Hepatocyte (in vitro differentiated cells): ENCODE data around the gene MRPL19. TPM values are rescaled to one million over a fixed set of nuclear protein-coding genes. Genes with fewer than 3 reads are reported as not detected.

ENCODE experiments used
- DNase-seq: peaks from one replicate; pipeline ENCODE4 v3.0.0-alpha.2; 2016; ENCODE audit warnings: low spot score
- H2AFZ ChIP-seq: fragments of 200-600 bp; sonication (generic); 2 replicates; pipeline ENCODE4 v1.6.0; 2016; ENCODE audit warnings: antibody characterized with exemption, mild to moderate bottlenecking
- H3K27ac ChIP-seq: fragments of 200-600 bp; sonication (generic); 2 replicates; pipeline ENCODE4 v1.5.1; 2016; ENCODE audit warnings: mild to moderate bottlenecking
- H3K27me3 ChIP-seq: fragments of 200-600 bp; sonication (generic); 2 replicates; pipeline ENCODE4 v1.6.1; 2016
- H3K36me3 ChIP-seq: fragments of 200-600 bp; sonication (generic); replicated peaks from 2 replicates; pipeline ENCODE4 v1.5.1; 2016; ENCODE audit warnings: low read depth; ENCODE audit not compliant: insufficient read depth
- H3K4me1 ChIP-seq: fragments of 200-600 bp; sonication (generic); 2 replicates; pipeline ENCODE4 v1.5.1; 2016; ENCODE audit warnings: mild to moderate bottlenecking, moderate library complexity; ENCODE audit not compliant: insufficient read depth
- H3K4me2 ChIP-seq: fragments of 200-600 bp; sonication (generic); 2 replicates; pipeline ENCODE4 v1.6.0; 2016
- H3K4me3 ChIP-seq: fragments of 200-600 bp; sonication (generic); 2 replicates; pipeline ENCODE4 v1.5.1; 2016; ENCODE audit warnings: mild to moderate bottlenecking
- H3K79me2 ChIP-seq: fragments of 200-600 bp; sonication (generic); 2 replicates; pipeline ENCODE4 v1.6.0; 2017; ENCODE audit warnings: mild to moderate bottlenecking
- H3K9me2 ChIP-seq: fragments of 200-600 bp; sonication (generic); replicated peaks from 2 replicates; pipeline ENCODE4 v1.6.0; 2017; ENCODE audit warnings: mild to moderate bottlenecking; ENCODE audit not compliant: insufficient read depth
- H3K9me3 ChIP-seq: fragments of 200-600 bp; sonication (generic); 2 replicates; pipeline ENCODE4 v1.5.1; 2016; ENCODE audit warnings: low read depth, mild to moderate bottlenecking
- H4K20me1 ChIP-seq: fragments of 200-600 bp; sonication (generic); 2 replicates; pipeline ENCODE4 v1.6.0; 2016; ENCODE audit warnings: mild to moderate bottlenecking; ENCODE audit not compliant: insufficient read depth, poor library complexity, severe bottlenecking
- EZH2 ChIP-seq: fragments of 200-600 bp; sonication (generic); IDR thresholded peaks from 2 replicates; pipeline ENCODE4 v1.6.1; 2016; ENCODE audit warnings: antibody characterized with exemption, mild to moderate bottlenecking, borderline replicate concordance
- EZH2phosphoT487 ChIP-seq: fragments of 200-600 bp; sonication (generic); IDR thresholded peaks from one replicate; pipeline ENCODE4 v1.6.1; 2018; ENCODE audit warnings: antibody characterized with exemption, mild to moderate bottlenecking, low read depth, moderate library complexity; ENCODE audit not compliant: unreplicated experiment, severe bottlenecking
- WGBS: methylation state at CpG from one replicate; pipeline ENCODE4 v1.1.6; 2016; ENCODE audit warnings: low lambda C conversion rate; ENCODE audit errors: missing lambda C conversion rate; 5-methylcytosine and 5-hydroxymethylcytosine counted together
- polyA plus RNA-seq: library from polyadenylated mRNA; unstranded; fragments of >200 nt; fragmentation: Nextera tagmentation; extraction: Ambion mirVana; gene quantifications from 2 replicates; pipeline ENCODE4 v1.2.1, GENCODE V29; 2016
- total RNA-seq: library from RNA; depleted of rRNA; stranded (reverse); fragments of >200 nt; gene quantifications from 2 replicates; pipeline ENCODE4 v1.2.3, GENCODE V29; 2014
- TF ChIP-seq, protein P1 (sequence below): fragments of 200-600 bp; sonication (generic); IDR thresholded peaks from 2 replicates; pipeline ENCODE4 v1.5.1; 2016; ENCODE audit warnings: antibody characterized with exemption, mild to moderate bottlenecking; ENCODE audit not compliant: poor library complexity

Gene MRPL19
- total and polyA plus RNA-seq, 2 experiments from 2014 or later = 47.9 to 68.7 TPM

DNA sequence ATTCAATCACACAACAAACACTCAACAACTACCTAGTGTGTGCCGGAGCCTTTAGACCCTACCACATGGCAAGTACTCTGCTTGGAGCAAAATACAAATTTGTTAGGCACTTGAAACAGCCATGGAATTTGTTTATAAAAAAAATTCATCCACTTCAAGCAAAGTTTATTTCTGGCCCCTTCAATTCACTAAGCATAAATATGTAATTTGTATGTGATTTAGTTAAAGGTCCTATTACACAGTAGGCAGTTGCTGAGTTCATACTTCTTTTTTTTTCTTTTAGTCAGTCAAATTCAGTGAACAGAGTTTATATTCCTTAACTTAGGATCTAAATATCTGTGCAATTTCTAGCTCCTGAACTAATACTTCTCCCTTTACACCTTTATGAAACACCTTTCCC lies 41.6 kb downstream of the MRPL19 start:
- TF ChIP-seq EZH2phosphoT487 (no peak), EZH2 (no peak)
- TF ChIP-seq, protein P1, sequence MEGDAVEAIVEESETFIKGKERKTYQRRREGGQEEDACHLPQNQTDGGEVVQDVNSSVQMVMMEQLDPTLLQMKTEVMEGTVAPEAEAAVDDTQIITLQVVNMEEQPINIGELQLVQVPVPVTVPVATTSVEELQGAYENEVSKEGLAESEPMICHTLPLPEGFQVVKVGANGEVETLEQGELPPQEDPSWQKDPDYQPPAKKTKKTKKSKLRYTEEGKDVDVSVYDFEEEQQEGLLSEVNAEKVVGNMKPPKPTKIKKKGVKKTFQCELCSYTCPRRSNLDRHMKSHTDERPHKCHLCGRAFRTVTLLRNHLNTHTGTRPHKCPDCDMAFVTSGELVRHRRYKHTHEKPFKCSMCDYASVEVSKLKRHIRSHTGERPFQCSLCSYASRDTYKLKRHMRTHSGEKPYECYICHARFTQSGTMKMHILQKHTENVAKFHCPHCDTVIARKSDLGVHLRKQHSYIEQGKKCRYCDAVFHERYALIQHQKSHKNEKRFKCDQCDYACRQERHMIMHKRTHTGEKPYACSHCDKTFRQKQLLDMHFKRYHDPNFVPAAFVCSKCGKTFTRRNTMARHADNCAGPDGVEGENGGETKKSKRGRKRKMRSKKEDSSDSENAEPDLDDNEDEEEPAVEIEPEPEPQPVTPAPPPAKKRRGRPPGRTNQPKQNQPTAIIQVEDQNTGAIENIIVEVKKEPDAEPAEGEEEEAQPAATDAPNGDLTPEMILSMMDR = no peak
- no peak for DNase-seq
- H3K79me2 ChIP-seq = no peaks in the 10 kb centered on the region
- no peaks in the 10 kb centered on the region for H3K36me3 ChIP-seq
- no peak overlapping the region for H2AFZ ChIP-seq
- 100% methylated on average over 1 of the region's 1 CpG for WGBS
- no peaks in the 10 kb centered on the region for H3K9me3 ChIP-seq
- H3K27ac ChIP-seq = no peak overlapping the region
- no peaks in the 10 kb centered on the region for H3K27me3 ChIP-seq
- no peak overlapping the region for H3K4me3 ChIP-seq
- no peaks in the 10 kb centered on the region for H4K20me1 ChIP-seq
- no peaks in the 10 kb centered on the region for H3K9me2 ChIP-seq
- H3K4me2 ChIP-seq = no peak overlapping the region
- H3K4me1 ChIP-seq = no peaks in the 10 kb centered on the region

DNA sequence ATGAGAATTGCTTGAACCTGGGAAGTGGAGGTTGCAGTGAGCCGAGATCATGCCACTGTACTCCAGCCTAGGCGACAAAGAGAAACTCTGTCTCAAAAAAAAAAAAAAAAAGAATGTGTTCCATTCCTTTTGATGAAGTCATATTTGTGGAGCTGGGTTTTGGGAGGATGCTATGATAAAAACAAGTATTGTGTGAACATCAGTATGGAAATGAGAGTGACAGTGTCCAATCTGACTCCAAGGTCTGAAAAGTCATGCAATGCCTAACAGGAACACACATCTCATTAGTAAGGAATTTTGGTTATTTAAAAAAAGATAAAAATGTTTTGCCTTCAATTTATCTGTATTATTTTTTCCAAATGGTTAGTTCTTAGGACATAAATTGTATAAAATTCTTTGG lies 52.3 kb downstream of the MRPL19 start:
- TF ChIP-seq EZH2 (no peak), EZH2phosphoT487 (no peak)
- TF ChIP-seq, protein P1 = no peak
- Histone ChIP-seq H3K4me1 (no peaks in the 10 kb centered on the region), H3K36me3 (peaks cover 10% of the 10 kb centered on the region), H3K27me3 (no peaks in the 10 kb centered on the region), H4K20me1 (no peaks in the 10 kb centered on the region), H3K9me3 (no peaks in the 10 kb centered on the region), H3K4me3 (no peak overlapping the region), H3K79me2 (no peaks in the 10 kb centered on the region), H3K9me2 (no peaks in the 10 kb centered on the region), H3K27ac (no peak overlapping the region), H3K4me2 (no peak overlapping the region), H2AFZ (no peak overlapping the region)
- DNase-seq = no peak
- WGBS = 95% methylated on average over 2 of the region's 2 CpGs

DNA sequence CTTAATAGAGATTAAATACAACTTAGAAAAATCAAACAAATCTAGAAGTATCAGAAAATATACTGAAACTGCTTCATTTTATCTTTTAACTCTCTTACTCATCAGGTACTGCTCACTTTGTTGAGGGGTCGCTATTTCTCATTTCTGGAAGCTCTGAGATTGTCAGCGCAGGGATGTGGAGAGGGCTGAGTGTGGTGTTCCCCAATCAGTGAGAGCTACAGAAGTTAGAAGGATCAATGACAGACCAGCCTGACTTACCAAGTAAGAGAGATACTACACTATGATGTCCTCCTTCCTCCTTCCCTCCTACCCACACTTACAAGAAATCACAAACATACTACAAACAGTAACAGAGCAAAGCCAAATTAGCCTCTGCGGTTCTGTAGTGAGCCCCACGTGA lies 56.0 kb downstream of the MRPL19 start:
- H3K36me3 ChIP-seq = peaks cover 7% of the 10 kb centered on the region

More for the DNA sequence above, 56.0 kb downstream of the MRPL19 start:
- 99% methylated on average over 4 of the region's 4 CpGs for WGBS
- DNase-seq = no peak
- H3K4me3 ChIP-seq = no peak overlapping the region
- H3K4me2 ChIP-seq = no peak overlapping the region
- no peaks in the 10 kb centered on the region for H4K20me1 ChIP-seq
- no peak overlapping the region for H2AFZ ChIP-seq
- no peak overlapping the region for H3K27ac ChIP-seq
- no peaks in the 10 kb centered on the region for H3K27me3 ChIP-seq
- no peaks in the 10 kb centered on the region for H3K9me2 ChIP-seq
- peaks cover 9% of the 10 kb centered on the region for H3K79me2 ChIP-seq
- peaks cover 7% of the 10 kb centered on the region for H3K4me1 ChIP-seq
- no peaks in the 10 kb centered on the region for H3K9me3 ChIP-seq
- TF ChIP-seq EZH2phosphoT487 (no peak), EZH2 (no peak)
- TF ChIP-seq, protein P1 = no peak
